ENCODE results near the gene TMEM59L.

Gene TMEM59L

GRCh38 chr19:18587962-18588610 is 24.6 kb upstream of the TMEM59L start:
- DNase-seq, result no peak
- in situ Hi-C loops (cut with HindIII; ENCODE audit: low pct_ligation_motif_present, low sequenced_read_pairs), result loop anchor here (25.0 kb wide), 1 partner anchor 274 kb away; no protein-coding TSS in a partner anchor
- Histone ChIP-seq H3K4me3 (ENCODE audit: low read depth, low read length) (peak overlapping the region; percentile 71), H3K27me3 (replicated peaks) (no peaks in the 10 kb centered on the region), H3K27ac (peak overlapping the region; percentile 73), H3K36me3 (replicated peaks) (peaks cover 6% of the 10 kb centered on the region)
- no peak for TF ChIP-seq CTCF (IDR thresholded peaks at IDR 0.05; ENCODE audit: low read depth, low read length, missing control alignments)

- in situ Hi-C loops (cut with HindIII; ENCODE audit: low pct_ligation_motif_present, low sequenced_read_pairs), result loop anchor here (25.0 kb wide), 1 partner anchor 274 kb away; no protein-coding TSS in a partner anchor
- peak; percentile 54 for DNase-seq
Measured at GRCh38 chr19:18588611-18589379, 23.9 kb upstream of the TMEM59L start, which contains the start of gene REX1BD. REX1BD (plus strand) TSS chr19:18588798; CDS start chr19:18588802, 4 bp downstream.

GRCh38 chr19:18589380-18590272 is 23.0 kb upstream of the TMEM59L start:
- in situ Hi-C loops (cut with HindIII; ENCODE audit: low pct_ligation_motif_present, low sequenced_read_pairs), result loop anchor here (25.0 kb wide), 1 partner anchor 273 kb away; no protein-coding TSS in a partner anchor
- peak; percentile 42 for DNase-seq
- no peak for TF ChIP-seq CTCF (IDR thresholded peaks at IDR 0.05; ENCODE audit: low read depth, low read length, missing control alignments)
- no peaks in the 10 kb centered on the region for H3K27me3 ChIP-seq (replicated peaks)
- peak overlapping the region; percentile 73 for H3K27ac ChIP-seq
- H3K4me3 ChIP-seq (ENCODE audit: low read depth, low read length), result peak overlapping the region; percentile 71
- peaks cover 6% of the 10 kb centered on the region for H3K36me3 ChIP-seq (replicated peaks)

More at GRCh38 chr19:18588611-18589379, 23.9 kb upstream of the TMEM59L start, which contains the start of gene REX1BD:
- peak; percentile 85 for TF ChIP-seq CTCF (IDR thresholded peaks at IDR 0.05; ENCODE audit: low read depth, low read length, missing control alignments)
- H3K36me3 ChIP-seq (replicated peaks), result peaks cover 6% of the 10 kb centered on the region
- no peaks in the 10 kb centered on the region for H3K27me3 ChIP-seq (replicated peaks)
- peak within 1 kb of the TSS; percentile 71 for H3K4me3 ChIP-seq (ENCODE audit: low read depth, low read length)
- peak within 1 kb of the TSS; percentile 73 for H3K27ac ChIP-seq

GRCh38 chr19:18590273-18591272 is 22.1 kb upstream of the TMEM59L start:
- peaks cover 6% of the 10 kb centered on the region for H3K36me3 ChIP-seq (replicated peaks)
- in situ Hi-C loops (cut with HindIII; ENCODE audit: low pct_ligation_motif_present, low sequenced_read_pairs), result loop anchor here (25.0 kb wide), 1 partner anchor 272 kb away; no protein-coding TSS in a partner anchor
- peak overlapping the region; percentile 71 for H3K4me3 ChIP-seq (ENCODE audit: low read depth, low read length)
- peak; percentile 68 for TF ChIP-seq CTCF (IDR thresholded peaks at IDR 0.05; ENCODE audit: low read depth, low read length, missing control alignments)
- no peaks in the 10 kb centered on the region for H3K27me3 ChIP-seq (replicated peaks)
- DNase-seq, result peak; percentile 56
- H3K27ac ChIP-seq, result no peak overlapping the region
